K562 (cell line): ENCODE data around the gene ID1. TPM values are rescaled to one million over a fixed set of nuclear protein-coding genes. Genes with fewer than 3 reads are reported as not detected.

Experiments used
- CCAR2 ChIP-seq: fragments of 200-400 bp; formaldehyde crosslinking; IDR thresholded peaks from 2 replicates; pipeline ENCODE4 v1.6.1; 2017; ENCODE audit warnings: mild to moderate bottlenecking, low read depth, low read length
- GABPA ChIP-seq: fragments of 200-800 bp; sonication (Bioruptor generic); conservative IDR thresholded peaks from 2 replicates; pipeline ENCODE4 v1.6.1; 2016; ENCODE audit warnings: low read depth, missing genetic modification characterization, missing compliant biosample characterization
- HMGXB4 ChIP-seq: sonication (generic); formaldehyde crosslinking; IDR thresholded peaks from 2 replicates; pipeline ENCODE4 v1.8.1; 2023; ENCODE audit warnings: mild to moderate bottlenecking, missing genetic modification reagents
- IFI16 ChIP-seq: fragments of 250-450 bp; sonication (Bioruptor Pico); IDR thresholded peaks from 2 replicates; pipeline ENCODE4 v2.1.2; 2022; ENCODE audit warnings: mild to moderate bottlenecking, inconsistent platforms
- MCM3 ChIP-seq: fragments of 450-650 bp; IDR thresholded peaks from 2 replicates; pipeline ENCODE4 v1.6.1; 2016
- NFIX ChIP-seq: fragments of 250-450 bp; sonication (Bioruptor Pico); IDR thresholded peaks from 2 replicates; pipeline ENCODE4 v1.4.0; 2020; ENCODE audit warnings: low read depth, mild to moderate bottlenecking, moderate library complexity
- NFYB ChIP-seq: IDR thresholded peaks from 2 replicates; pipeline ENCODE4 v1.6.1; 2011; ENCODE audit warnings: mild to moderate bottlenecking, moderate library complexity; ENCODE audit not compliant: insufficient read length; ENCODE audit errors: extremely low read depth
- PPARD ChIP-seq: fragments of 250-450 bp; sonication (Bioruptor Pico); IDR thresholded peaks from 2 replicates; pipeline ENCODE4 v1.8.0; 2022; ENCODE audit warnings: inconsistent platforms, mild to moderate bottlenecking, moderate library complexity
- SRSF9 ChIP-seq: fragments of 200-400 bp; formaldehyde crosslinking; IDR thresholded peaks from 2 replicates; pipeline ENCODE4 v1.6.1; 2017; ENCODE audit warnings: low read depth, low read length, borderline replicate concordance
- THAP7 ChIP-seq: fragments of 250-450 bp; sonication (Bioruptor Pico); IDR thresholded peaks from 2 replicates; pipeline ENCODE4 v1.5.0; 2021
- TRIM25 ChIP-seq: fragments of 450-650 bp; IDR thresholded peaks from 2 replicates; pipeline ENCODE4 v1.7.0; 2016; ENCODE audit warnings: borderline replicate concordance
- ZNF23 ChIP-seq: fragments of 250-450 bp; sonication (Bioruptor Pico); IDR thresholded peaks from 2 replicates; pipeline ENCODE4 v1.4.0; 2020; ENCODE audit warnings: mild to moderate bottlenecking
- ZNF347 ChIP-seq: fragments of 450-650 bp; formaldehyde crosslinking; IDR thresholded peaks from 2 replicates; pipeline ENCODE4 v1.4.0; 2020; ENCODE audit warnings: low read depth, mild to moderate bottlenecking, moderate library complexity
- ZNF444 ChIP-seq: fragments of 250-450 bp; sonication (Bioruptor Pico); IDR thresholded peaks from 2 replicates; pipeline ENCODE4 v1.4.0; 2020; ENCODE audit warnings: mild to moderate bottlenecking, moderate library complexity
- ZNF586 ChIP-seq: fragments of 450-650 bp; formaldehyde crosslinking; conservative IDR thresholded peaks from 2 replicates; pipeline ENCODE4 v1.4.0; 2020; ENCODE audit warnings: mild to moderate bottlenecking, moderate library complexity
- polyA plus RNA-seq, 8 experiments: library from polyadenylated mRNA; depleted of rRNA in 4 of 8; stranded (reverse) in 5 of 8; unstranded in 3 of 8; fragments of >200 nt; fragmentation: Nextera tagmentation in 2 of 8; fragmentation: Illumina TruSeq in 1 of 8; extraction: Ambion mirVana in 2 of 8; extraction: Trizol in 1 of 8; gene quantifications; 2 replicates each; pipeline versions ENCODE4 v1.2.1 to v1.2.3, GENCODE V29; 2011 to 2014; ENCODE audit warnings: inconsistent platforms in 1 of 8, missing spikeins in 1 of 8
- total RNA-seq, 7 experiments: library from RNA; depleted of rRNA in 6 of 7; stranded (reverse); fragments of >200 nt in 6 of 7; fragmentation: Illumina TruSeq in 2 of 7; extraction: Trizol in 2 of 7; gene quantifications; 2 replicates each; pipeline versions ENCODE4 v1.2.1 to v1.2.3, GENCODE V29; 2011 to 2021; ENCODE audit warnings: low replicate concordance in 1 of 7
- TF ChIP-seq, protein P1 (sequence below), 2 experiments: fragments of 450-650 bp; IDR thresholded peaks; 2 replicates each; pipeline ENCODE4 v1.6.1; 2016
- TF ChIP-seq, protein P2 (sequence below): sonication (generic); formaldehyde crosslinking; IDR thresholded peaks from 2 replicates; pipeline ENCODE4 v1.8.0; 2022; ENCODE audit warnings: mild to moderate bottlenecking, missing genetic modification reagents, borderline replicate concordance

The ID1 gene
- total and polyA plus RNA-seq, 9 of the 15 experiments (the other 6 are each of a cell fraction or from before 2014, with no cell fraction given) = 1.4 to 358 (median 65.0) TPM

- TF ChIP-seq HMGXB4 = no peak
- TF ChIP-seq, protein P1, sequence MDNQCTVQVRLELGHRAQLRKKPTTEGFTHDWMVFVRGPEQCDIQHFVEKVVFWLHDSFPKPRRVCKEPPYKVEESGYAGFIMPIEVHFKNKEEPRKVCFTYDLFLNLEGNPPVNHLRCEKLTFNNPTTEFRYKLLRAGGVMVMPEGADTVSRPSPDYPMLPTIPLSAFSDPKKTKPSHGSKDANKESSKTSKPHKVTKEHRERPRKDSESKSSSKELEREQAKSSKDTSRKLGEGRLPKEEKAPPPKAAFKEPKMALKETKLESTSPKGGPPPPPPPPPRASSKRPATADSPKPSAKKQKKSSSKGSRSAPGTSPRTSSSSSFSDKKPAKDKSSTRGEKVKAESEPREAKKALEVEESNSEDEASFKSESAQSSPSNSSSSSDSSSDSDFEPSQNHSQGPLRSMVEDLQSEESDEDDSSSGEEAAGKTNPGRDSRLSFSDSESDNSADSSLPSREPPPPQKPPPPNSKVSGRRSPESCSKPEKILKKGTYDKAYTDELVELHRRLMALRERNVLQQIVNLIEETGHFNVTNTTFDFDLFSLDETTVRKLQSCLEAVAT (IDR thresholded peaks at IDR 0.05) = no peak
- TF ChIP-seq MCM3 = no peak
- TF ChIP-seq ZNF586 (CRISPR knock-in tag) = no peak
- TF ChIP-seq ZNF347 (CRISPR knock-in tag) = no peak
- TF ChIP-seq SRSF9 = no peak
- TF ChIP-seq ZNF444 (CRISPR knock-in tag) = no peak
- TF ChIP-seq THAP7 (CRISPR knock-in tag) = no peak
- TF ChIP-seq NFIX (CRISPR knock-in tag) = no peak
- no peak for TF ChIP-seq CCAR2
- TF ChIP-seq, protein P2, sequence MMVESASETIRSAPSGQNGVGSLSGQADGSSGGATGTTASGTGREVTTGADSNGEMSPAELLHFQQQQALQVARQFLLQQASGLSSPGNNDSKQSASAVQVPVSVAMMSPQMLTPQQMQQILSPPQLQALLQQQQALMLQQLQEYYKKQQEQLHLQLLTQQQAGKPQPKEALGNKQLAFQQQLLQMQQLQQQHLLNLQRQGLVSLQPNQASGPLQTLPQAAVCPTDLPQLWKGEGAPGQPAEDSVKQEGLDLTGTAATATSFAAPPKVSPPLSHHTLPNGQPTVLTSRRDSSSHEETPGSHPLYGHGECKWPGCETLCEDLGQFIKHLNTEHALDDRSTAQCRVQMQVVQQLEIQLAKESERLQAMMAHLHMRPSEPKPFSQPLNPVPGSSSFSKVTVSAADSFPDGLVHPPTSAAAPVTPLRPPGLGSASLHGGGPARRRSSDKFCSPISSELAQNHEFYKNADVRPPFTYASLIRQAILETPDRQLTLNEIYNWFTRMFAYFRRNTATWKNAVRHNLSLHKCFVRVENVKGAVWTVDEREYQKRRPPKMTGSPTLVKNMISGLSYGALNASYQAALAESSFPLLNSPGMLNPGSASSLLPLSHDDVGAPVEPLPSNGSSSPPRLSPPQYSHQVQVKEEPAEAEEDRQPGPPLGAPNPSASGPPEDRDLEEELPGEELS = no peak
- no peak for TF ChIP-seq NFYB
- TF ChIP-seq ZNF23 (CRISPR knock-in tag) = no peak
- TF ChIP-seq GABPA = no peak
- TF ChIP-seq TRIM25 = no peak
- no peak for TF ChIP-seq PPARD (CRISPR knock-in tag)
- TF ChIP-seq IFI16 = no peak
Observed at GRCh38 chr20:31595654-31596411, 9.3 kb upstream of the ID1 start (continued).
